ENCODE measurements around the gene DIP2B. TPM values are rescaled to one million over a fixed set of nuclear protein-coding genes. Genes with fewer than 3 reads are reported as not detected.
"Not testable (repeated sequence)": the region's sequence is repeated elsewhere in the genome, so short reads cannot be mapped to it uniquely, and the experiment has no call there.

DIP2B gene, protein sequence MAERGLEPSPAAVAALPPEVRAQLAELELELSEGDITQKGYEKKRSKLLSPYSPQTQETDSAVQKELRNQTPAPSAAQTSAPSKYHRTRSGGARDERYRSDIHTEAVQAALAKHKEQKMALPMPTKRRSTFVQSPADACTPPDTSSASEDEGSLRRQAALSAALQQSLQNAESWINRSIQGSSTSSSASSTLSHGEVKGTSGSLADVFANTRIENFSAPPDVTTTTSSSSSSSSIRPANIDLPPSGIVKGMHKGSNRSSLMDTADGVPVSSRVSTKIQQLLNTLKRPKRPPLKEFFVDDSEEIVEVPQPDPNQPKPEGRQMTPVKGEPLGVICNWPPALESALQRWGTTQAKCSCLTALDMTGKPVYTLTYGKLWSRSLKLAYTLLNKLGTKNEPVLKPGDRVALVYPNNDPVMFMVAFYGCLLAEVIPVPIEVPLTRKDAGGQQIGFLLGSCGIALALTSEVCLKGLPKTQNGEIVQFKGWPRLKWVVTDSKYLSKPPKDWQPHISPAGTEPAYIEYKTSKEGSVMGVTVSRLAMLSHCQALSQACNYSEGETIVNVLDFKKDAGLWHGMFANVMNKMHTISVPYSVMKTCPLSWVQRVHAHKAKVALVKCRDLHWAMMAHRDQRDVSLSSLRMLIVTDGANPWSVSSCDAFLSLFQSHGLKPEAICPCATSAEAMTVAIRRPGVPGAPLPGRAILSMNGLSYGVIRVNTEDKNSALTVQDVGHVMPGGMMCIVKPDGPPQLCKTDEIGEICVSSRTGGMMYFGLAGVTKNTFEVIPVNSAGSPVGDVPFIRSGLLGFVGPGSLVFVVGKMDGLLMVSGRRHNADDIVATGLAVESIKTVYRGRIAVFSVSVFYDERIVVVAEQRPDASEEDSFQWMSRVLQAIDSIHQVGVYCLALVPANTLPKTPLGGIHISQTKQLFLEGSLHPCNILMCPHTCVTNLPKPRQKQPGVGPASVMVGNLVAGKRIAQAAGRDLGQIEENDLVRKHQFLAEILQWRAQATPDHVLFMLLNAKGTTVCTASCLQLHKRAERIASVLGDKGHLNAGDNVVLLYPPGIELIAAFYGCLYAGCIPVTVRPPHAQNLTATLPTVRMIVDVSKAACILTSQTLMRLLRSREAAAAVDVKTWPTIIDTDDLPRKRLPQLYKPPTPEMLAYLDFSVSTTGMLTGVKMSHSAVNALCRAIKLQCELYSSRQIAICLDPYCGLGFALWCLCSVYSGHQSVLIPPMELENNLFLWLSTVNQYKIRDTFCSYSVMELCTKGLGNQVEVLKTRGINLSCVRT (N-terminal part only)
- 24.0 TPM for total RNA-seq

DNA sequence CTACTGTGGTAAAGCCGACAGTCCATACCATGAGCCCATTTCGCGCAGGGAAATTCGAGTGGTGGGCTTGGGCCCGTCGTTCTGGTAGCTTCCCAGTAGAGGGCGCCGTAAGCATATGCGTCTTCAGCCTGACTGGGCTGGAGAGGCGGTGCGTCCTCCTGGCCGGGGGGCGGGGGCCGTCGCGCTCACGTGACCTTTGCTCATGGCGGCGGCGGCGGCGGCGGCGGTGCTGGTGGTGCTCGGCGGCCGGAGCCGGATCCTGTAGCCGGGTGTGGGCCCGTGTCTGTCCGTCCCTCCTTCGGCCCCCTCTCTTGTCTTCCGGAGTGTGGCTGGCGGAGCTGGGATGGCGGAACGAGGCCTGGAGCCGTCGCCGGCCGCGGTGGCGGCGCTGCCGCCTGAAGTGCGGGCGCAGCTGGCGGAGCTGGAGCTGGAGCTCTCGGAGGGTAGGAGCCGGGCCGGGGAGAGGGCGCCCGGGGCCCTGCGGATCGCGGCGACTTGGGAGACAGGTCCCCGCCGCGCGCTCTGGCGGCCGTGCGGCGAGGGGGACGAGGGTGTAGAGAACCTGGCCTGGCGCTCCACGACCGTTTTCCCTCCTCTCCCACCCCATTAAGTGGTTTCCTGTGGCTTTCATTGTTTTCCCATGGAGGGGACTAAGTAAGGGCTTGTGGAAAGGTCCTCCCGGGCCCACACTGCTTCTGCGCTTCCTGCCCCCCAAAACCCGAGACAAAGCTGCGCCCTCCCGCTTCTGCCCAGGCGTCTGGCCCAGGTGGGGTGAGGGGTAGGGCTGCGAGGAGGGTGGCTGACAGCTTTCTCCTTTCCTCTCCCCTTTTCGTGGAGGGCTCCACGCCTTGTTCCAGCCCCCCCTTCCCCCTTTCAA is at the start of gene DIP2B:
Gene DIP2B (plus strand): TSS at position 188 of the 877 bp plus-strand sequence. CDS start 156 bp downstream, at position 344.
- Histone ChIP-seq H3K27me3 (ENCODE audit: control insufficient read depth in 3 of 3, insufficient read depth in 3 of 3, low read length in 3 of 3) (no peaks in the 10 kb centered on the region), H3K9me3 (ENCODE audit: control insufficient read depth in 3 of 3, low read length in 3 of 3) (no peaks in the 10 kb centered on the region), H3K27ac (ENCODE audit: low read depth, low read length) (peak within 1 kb of the TSS; percentile 85), H3K36me3 (ENCODE audit: control insufficient read depth in 3 of 3, insufficient read depth in 3 of 3, low read length in 3 of 3) (no peaks in the 10 kb centered on the region), H3K4me3 (ENCODE audit: low read length in 3 of 3) (peak within 1 kb of the TSS; percentile 83 to 91 (median 89)), H3K9ac (ENCODE audit: low read depth in 1 of 3, low read length in 3 of 3) (peak within 1 kb of the TSS; percentile 79 to 95 (median 94)), H3K4me1 (ENCODE audit: control insufficient read depth in 3 of 3, insufficient read depth in 3 of 3, low read length in 3 of 3) (peaks cover 40 to 44% (median 42%) of the 10 kb centered on the region in 3 donors)

- H3K4me3 ChIP-seq (ENCODE audit: low read length in 3 of 3): no peak overlapping the region
- no peak overlapping the region for H3K9ac ChIP-seq (ENCODE audit: low read depth in 1 of 3, low read length in 3 of 3)
- H3K9me3 ChIP-seq (ENCODE audit: control insufficient read depth in 3 of 3, low read length in 3 of 3): no peaks in the 10 kb centered on the region
- H3K27me3 ChIP-seq (ENCODE audit: control insufficient read depth in 3 of 3, insufficient read depth in 3 of 3, low read length in 3 of 3): no peaks in the 10 kb centered on the region
- no peak overlapping the region for H3K27ac ChIP-seq (ENCODE audit: low read depth, low read length)
- H3K4me1 ChIP-seq (ENCODE audit: control insufficient read depth in 3 of 3, insufficient read depth in 3 of 3, low read length in 3 of 3): no peaks in the 10 kb centered on the region
- H3K36me3 ChIP-seq (ENCODE audit: control insufficient read depth in 3 of 3, insufficient read depth in 3 of 3, low read length in 3 of 3): peaks cover 7 to 28% (median 25%) of the 10 kb centered on the region in 3 donors
These were observed 46.2 kb upstream of the DIP2B start for GRCh38 chr12:50458606-50459005.

DNA sequence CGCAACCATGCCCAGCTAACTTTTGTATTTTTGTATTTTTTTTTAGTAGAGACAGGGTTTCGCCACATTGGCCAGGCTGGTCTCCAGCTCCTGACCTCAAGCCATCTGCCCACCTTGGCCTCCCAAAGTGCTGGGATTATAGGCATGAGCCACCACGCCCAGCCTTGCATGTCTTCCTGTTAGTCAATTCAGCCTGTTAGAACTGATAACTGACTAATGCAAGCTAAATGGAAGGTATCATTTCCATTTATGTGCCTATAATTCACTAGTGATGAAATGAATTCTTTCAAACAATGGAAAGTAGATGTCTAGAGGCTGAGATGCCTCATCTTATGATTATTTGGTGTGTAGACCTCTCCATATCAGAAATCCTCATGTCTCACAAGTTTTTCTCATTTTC is 37.3 kb upstream of the DIP2B start:
- Histone ChIP-seq H3K36me3 (ENCODE audit: control insufficient read depth in 3 of 3, insufficient read depth in 3 of 3, low read length in 3 of 3) (peaks cover 19 to 40% (median 29%) of the 10 kb centered on the region in 3 donors), H3K4me1 (ENCODE audit: control insufficient read depth in 3 of 3, insufficient read depth in 3 of 3, low read length in 3 of 3) (no peaks in the 10 kb centered on the region)

DNA sequence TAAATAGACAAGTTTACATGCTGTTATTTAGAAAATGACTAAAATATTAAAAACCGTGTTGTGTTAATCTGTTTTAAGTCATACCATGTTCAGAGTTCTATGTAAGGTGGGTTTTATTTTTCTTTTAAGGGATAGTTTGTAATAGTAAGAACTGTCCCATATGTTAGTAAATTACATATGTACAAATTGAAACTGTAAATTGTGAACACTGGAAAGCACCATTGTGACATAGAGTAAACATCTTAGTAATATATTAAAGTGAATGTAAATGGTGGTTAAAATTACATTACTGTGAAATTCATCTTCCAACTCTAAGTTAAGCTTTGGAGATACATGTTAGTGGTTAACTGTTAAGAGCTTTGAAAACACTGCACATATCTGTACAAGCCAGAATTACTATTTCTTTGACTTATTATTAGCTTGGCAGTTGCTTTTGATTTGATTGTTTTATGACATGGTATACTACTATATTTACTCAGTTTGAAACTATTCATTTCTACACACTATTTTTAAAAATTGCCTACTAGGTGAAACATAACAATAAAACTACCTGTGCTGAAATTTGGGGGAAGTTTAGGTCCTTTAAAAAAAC is 27.4 kb upstream of the DIP2B start:
- Histone ChIP-seq H3K9ac (ENCODE audit: low read depth in 1 of 3, low read length in 3 of 3) (no peak overlapping the region), H3K9me3 (ENCODE audit: control insufficient read depth in 3 of 3, low read length in 3 of 3) (no peaks in the 10 kb centered on the region), H3K36me3 (ENCODE audit: control insufficient read depth in 3 of 3, insufficient read depth in 3 of 3, low read length in 3 of 3) (peaks cover 20 to 32% (median 29%) of the 10 kb centered on the region in 3 donors), H3K4me1 (ENCODE audit: control insufficient read depth in 3 of 3, insufficient read depth in 3 of 3, low read length in 3 of 3) (no peaks in the 10 kb centered on the region), H3K27me3 (ENCODE audit: control insufficient read depth in 3 of 3, insufficient read depth in 3 of 3, low read length in 3 of 3) (no peaks in the 10 kb centered on the region), H3K27ac (ENCODE audit: low read depth, low read length) (no peak overlapping the region), H3K4me3 (ENCODE audit: low read length in 3 of 3) (no peak overlapping the region)

More for the DNA sequence above, 37.3 kb upstream of the DIP2B start:
- Histone ChIP-seq H3K27ac (ENCODE audit: low read depth, low read length) (no peak overlapping the region), H3K4me3 (ENCODE audit: low read length in 3 of 3) (no peak overlapping the region), H3K27me3 (ENCODE audit: control insufficient read depth in 3 of 3, insufficient read depth in 3 of 3, low read length in 3 of 3) (no peaks in the 10 kb centered on the region), H3K9ac (ENCODE audit: low read depth in 1 of 3, low read length in 3 of 3) (no peak overlapping the region), H3K9me3 (ENCODE audit: control insufficient read depth in 3 of 3, low read length in 3 of 3) (no peaks in the 10 kb centered on the region)

- Histone ChIP-seq H3K36me3 (ENCODE audit: control insufficient read depth in 3 of 3, insufficient read depth in 3 of 3, low read length in 3 of 3) (no peaks in the 10 kb centered on the region), H3K4me1 (ENCODE audit: control insufficient read depth in 3 of 3, insufficient read depth in 3 of 3, low read length in 3 of 3) (no peaks in the 10 kb centered on the region), H3K27me3 (ENCODE audit: control insufficient read depth in 3 of 3, insufficient read depth in 3 of 3, low read length in 3 of 3) (no peaks in the 10 kb centered on the region), H3K4me3 (ENCODE audit: low read length in 3 of 3) (no peak overlapping the region), H3K9me3 (ENCODE audit: control insufficient read depth in 3 of 3, low read length in 3 of 3) (no peaks in the 10 kb centered on the region), H3K27ac (ENCODE audit: low read depth, low read length) (no peak overlapping the region), H3K9ac (ENCODE audit: low read depth in 1 of 3, low read length in 3 of 3) (no peak overlapping the region)
These were observed 22.2 kb upstream of the DIP2B start for GRCh38 chr12:50482571-50482970.

- Histone ChIP-seq H3K9ac (ENCODE audit: low read depth in 1 of 3, low read length in 3 of 3) (no peak overlapping the region), H3K27me3 (ENCODE audit: control insufficient read depth in 3 of 3, insufficient read depth in 3 of 3, low read length in 3 of 3) (no peaks in the 10 kb centered on the region), H3K36me3 (ENCODE audit: control insufficient read depth in 3 of 3, insufficient read depth in 3 of 3, low read length in 3 of 3) (no peaks in the 10 kb centered on the region), H3K4me1 (ENCODE audit: control insufficient read depth in 3 of 3, insufficient read depth in 3 of 3, low read length in 3 of 3) (no peaks in the 10 kb centered on the region), H3K4me3 (ENCODE audit: low read length in 3 of 3) (no peak overlapping the region), H3K27ac (ENCODE audit: low read depth, low read length) (no peak overlapping the region), H3K9me3 (ENCODE audit: control insufficient read depth in 3 of 3, low read length in 3 of 3) (no peaks in the 10 kb centered on the region)
These were observed 21.3 kb upstream of the DIP2B start for GRCh38 chr12:50483488-50483887.

DNA sequence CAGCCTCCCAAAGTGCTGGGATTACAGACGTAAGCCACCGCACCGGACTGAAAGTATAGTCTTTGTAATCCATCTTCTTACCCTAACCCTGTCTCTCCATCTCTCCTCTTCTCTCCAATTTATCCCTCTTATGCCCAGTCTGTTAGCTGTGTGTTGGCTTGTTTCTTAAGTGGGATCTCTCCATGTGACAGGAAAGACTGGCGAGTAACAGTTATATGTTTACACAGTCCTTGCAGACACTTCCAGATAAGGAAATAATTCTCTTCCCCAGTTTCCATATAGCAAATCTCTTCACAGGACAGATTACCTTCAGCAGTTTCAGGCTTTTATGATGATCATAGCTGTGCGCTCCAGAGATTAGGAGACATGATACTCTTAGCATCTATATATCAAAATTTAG is 16.0 kb upstream of the DIP2B start:
- Histone ChIP-seq H3K9me3 (ENCODE audit: control insufficient read depth in 3 of 3, low read length in 3 of 3) (no peaks in the 10 kb centered on the region), H3K4me1 (ENCODE audit: control insufficient read depth in 3 of 3, insufficient read depth in 3 of 3, low read length in 3 of 3) (no peaks in the 10 kb centered on the region), H3K4me3 (ENCODE audit: low read length in 3 of 3) (no peak overlapping the region), H3K36me3 (ENCODE audit: control insufficient read depth in 3 of 3, insufficient read depth in 3 of 3, low read length in 3 of 3) (no peaks in the 10 kb centered on the region), H3K27me3 (ENCODE audit: control insufficient read depth in 3 of 3, insufficient read depth in 3 of 3, low read length in 3 of 3) (no peaks in the 10 kb centered on the region), H3K27ac (ENCODE audit: low read depth, low read length) (no peak overlapping the region), H3K9ac (ENCODE audit: low read depth in 1 of 3, low read length in 3 of 3) (no peak overlapping the region)

GRCh38 chr12:50498119-50498518 is 6.7 kb upstream of the DIP2B start:
- H3K27ac ChIP-seq (ENCODE audit: low read depth, low read length); H3K4me1 ChIP-seq (ENCODE audit: control insufficient read depth in 3 of 3, insufficient read depth in 3 of 3, low read length in 3 of 3); H3K36me3 ChIP-seq (ENCODE audit: control insufficient read depth in 3 of 3, insufficient read depth in 3 of 3, low read length in 3 of 3); H3K27me3 ChIP-seq (ENCODE audit: control insufficient read depth in 3 of 3, insufficient read depth in 3 of 3, low read length in 3 of 3); H3K9ac ChIP-seq (ENCODE audit: low read depth in 1 of 3, low read length in 3 of 3); H3K4me3 ChIP-seq (ENCODE audit: low read length in 3 of 3); H3K9me3 ChIP-seq (ENCODE audit: control insufficient read depth in 3 of 3, low read length in 3 of 3): not testable (repeated sequence)

Data from skeletal muscle tissue (tissue), 4 donors.